C4-2B (cell line): Measurements from ENCODE around the gene MCCC2.

Experiments
- ZFX ChIP-seq: fragments of 450-650 bp; IDR thresholded peaks from 2 replicates; pipeline ENCODE4 v1.6.1; 2017
- TF ChIP-seq, protein P1 (sequence below): fragments of 450-650 bp; conservative IDR thresholded peaks from 2 replicates; pipeline ENCODE4 v1.5.1; 2017; ENCODE audit warnings: mild to moderate bottlenecking

DNA sequence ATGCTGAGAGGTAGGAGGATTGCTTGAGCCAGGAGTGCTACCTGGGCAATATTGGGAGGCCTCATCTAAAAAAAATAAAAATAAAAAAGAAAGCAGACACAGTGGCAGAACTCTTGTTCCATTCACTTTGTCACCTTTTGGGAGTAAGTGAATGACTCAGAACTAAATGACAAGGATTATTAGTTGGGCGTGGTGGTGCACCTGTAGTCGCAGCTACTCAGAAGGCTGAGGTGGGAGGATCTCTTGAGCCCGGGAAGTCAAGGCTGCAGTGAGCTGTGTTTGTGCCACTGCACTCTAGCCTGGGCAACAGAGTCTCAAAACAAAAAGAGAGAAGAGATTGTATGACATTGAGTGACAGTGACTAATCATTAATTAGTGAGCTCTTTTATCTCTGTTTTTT, 34.1 kb downstream of the MCCC2 start:
- TF ChIP-seq, protein P1, sequence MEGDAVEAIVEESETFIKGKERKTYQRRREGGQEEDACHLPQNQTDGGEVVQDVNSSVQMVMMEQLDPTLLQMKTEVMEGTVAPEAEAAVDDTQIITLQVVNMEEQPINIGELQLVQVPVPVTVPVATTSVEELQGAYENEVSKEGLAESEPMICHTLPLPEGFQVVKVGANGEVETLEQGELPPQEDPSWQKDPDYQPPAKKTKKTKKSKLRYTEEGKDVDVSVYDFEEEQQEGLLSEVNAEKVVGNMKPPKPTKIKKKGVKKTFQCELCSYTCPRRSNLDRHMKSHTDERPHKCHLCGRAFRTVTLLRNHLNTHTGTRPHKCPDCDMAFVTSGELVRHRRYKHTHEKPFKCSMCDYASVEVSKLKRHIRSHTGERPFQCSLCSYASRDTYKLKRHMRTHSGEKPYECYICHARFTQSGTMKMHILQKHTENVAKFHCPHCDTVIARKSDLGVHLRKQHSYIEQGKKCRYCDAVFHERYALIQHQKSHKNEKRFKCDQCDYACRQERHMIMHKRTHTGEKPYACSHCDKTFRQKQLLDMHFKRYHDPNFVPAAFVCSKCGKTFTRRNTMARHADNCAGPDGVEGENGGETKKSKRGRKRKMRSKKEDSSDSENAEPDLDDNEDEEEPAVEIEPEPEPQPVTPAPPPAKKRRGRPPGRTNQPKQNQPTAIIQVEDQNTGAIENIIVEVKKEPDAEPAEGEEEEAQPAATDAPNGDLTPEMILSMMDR, result no peak
- TF ChIP-seq ZFX, result no peak
